OCI-LY3 (cell line): Measurements from ENCODE around the gene AFM.

Experiments used
- CTCF ChIP-seq: fragments of 200-600, 300-600 bp; sonication (generic); IDR thresholded peaks from 2 replicates; pipeline ENCODE4 v1.5.1; 2014; ENCODE audit warnings: antibody characterized with exemption, low read length, low read depth
- EZH2phosphoT487 ChIP-seq: fragments of 200-600 bp; shearing (Covaris generic); IDR thresholded peaks from 2 replicates; pipeline ENCODE4 v1.6.1; 2018; ENCODE audit warnings: antibody characterized with exemption, mixed run types, low read depth

- TF ChIP-seq CTCF = no peak
- no peak for TF ChIP-seq EZH2phosphoT487
Observed at GRCh38 chr4:73458184-73459047, 23.1 kb upstream of the AFM start.
